ENCODE results near the gene GMEB2.
"Not testable (repeated sequence)": the region's sequence is repeated elsewhere in the genome, so short reads cannot be mapped to it uniquely, and the experiment has no call there.

GMEB2 gene

GRCh38 chr20:63586797-63587196, 40.1 kb downstream of the GMEB2 start:
- DNase-seq: no peak

GRCh38 chr20:63585616-63586565, 41.0 kb downstream of the GMEB2 start:
- DNase-seq: no peak

GRCh38 chr20:63582382-63583063, 44.4 kb downstream of the GMEB2 start:
- no peak for DNase-seq

GRCh38 chr20:63580796-63581461, 46.0 kb downstream of the GMEB2 start:
- peak; percentile 65 for DNase-seq

- no peak for DNase-seq
These were observed 47.7 kb downstream of the GMEB2 start for GRCh38 chr20:63579017-63579694.

GRCh38 chr20:63578224-63579016, 48.5 kb downstream of the GMEB2 start:
- DNase-seq: no peak

- DNase-seq: no peak
These were observed 49.5 kb downstream of the GMEB2 start for GRCh38 chr20:63577317-63577894.

- no peak for DNase-seq
These were observed 50.6 kb downstream of the GMEB2 start for GRCh38 chr20:63576311-63576710.

GRCh38 chr20:63574829-63575743, 51.8 kb downstream of the GMEB2 start:
- no peak for DNase-seq

- DNase-seq: peak; percentile 58
These were observed 52.6 kb downstream of the GMEB2 start, which contains the start of gene HELZ2 for GRCh38 chr20:63574156-63574828. HELZ2 (minus strand) TSS chr20:63574239; CDS start chr20:63572385, 1,854 bp downstream.

- no peak for DNase-seq
These were observed 53.2 kb downstream of the GMEB2 start for GRCh38 chr20:63573647-63574131.

GRCh38 chr20:63572788-63573646, 53.9 kb downstream of the GMEB2 start:
- DNase-seq: no peak

GRCh38 chr20:63572071-63572787, 54.7 kb downstream of the GMEB2 start:
- DNase-seq: no peak

GRCh38 chr20:63571087-63571478, 55.8 kb downstream of the GMEB2 start:
- DNase-seq: not testable (repeated sequence)

- no peak for DNase-seq
These were observed 56.4 kb downstream of the GMEB2 start for GRCh38 chr20:63570281-63571086.

GRCh38 chr20:63568986-63569949, 57.6 kb downstream of the GMEB2 start:
- DNase-seq: peak; percentile 19
